NCI-H146 treated with DMSO at 0.1 percent for 48 hours (cell line): ENCODE measurements around the gene CARNS1.

ENCODE experiments used
- DNase-seq: peaks from one replicate; lab custom pipeline; 2025; ENCODE audit not compliant: unreplicated experiment; lab: John Stamatoyannopoulos, UW

Gene CARNS1

GRCh38 chr11:67408437-67409200, 6.9 kb upstream of the CARNS1 start:
- DNase-seq: no peak

- no peak for DNase-seq
Measured at GRCh38 chr11:67409261-67409666, 6.2 kb upstream of the CARNS1 start.

GRCh38 chr11:67409781-67410368, 5.6 kb upstream of the CARNS1 start:
- DNase-seq: peak; percentile 71

DNA sequence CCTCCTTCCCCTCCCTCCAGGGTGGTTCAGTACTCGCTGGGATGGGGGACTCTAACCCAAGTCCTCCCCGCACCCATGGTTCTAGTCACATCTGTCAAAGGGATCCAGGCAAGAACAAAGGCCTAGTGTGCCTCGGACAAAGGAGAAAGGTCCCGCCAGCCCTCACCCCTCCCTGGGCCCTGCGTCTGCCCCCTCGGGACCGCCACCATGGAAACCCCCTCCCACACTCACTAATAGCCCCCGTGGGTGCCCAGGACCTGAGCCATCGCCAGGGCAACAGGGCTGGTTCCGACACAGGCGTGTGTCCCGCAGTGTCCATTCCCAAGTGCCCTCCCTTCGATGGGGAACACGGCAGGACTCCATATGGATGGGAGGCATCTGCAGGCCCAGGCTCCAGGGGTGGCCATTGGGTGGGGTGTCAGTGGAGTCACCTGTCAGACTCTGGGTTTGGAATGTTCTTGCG, 5.1 kb upstream of the CARNS1 start:
- no peak for DNase-seq

DNA sequence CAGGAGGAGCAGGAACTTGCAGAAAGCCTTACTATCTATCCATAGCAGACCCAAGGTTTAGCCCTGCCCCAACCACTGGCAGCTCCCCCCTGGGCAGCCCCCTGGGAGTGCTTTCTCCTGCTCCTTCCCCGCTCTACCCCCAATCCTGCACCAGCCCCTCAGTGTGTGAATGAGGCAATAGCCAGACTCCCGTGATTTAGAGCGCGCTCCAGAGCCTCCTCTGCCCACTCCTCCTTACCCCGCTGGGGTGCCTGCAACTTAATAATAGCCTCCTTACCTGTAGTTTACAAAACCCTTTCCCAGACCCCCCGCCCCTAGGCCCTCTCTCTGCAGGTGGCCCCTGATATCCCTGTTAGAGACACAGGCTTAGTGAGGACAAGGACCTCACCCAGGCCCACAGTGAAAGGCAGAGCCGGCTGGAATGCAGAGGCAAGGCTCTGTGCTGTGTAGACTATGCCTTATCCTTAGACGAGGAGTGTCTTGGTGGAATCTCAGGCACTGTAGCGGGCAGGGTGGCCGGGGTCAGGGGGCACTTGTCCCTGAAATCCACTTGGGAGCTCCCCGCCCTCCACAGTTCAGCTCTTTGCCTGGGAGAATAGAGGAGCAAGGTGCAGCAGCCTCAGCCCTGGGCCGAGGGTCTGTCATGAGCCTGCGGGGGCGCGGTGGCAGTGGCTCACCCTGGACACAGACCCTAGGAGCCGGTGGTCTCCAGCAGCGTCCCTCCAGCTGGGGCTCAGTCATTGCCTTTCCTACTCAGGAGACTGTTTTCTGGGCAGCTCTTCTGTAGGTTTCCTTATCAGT, 4.3 kb upstream of the CARNS1 start:
- no peak for DNase-seq

- DNase-seq: no peak
Measured at GRCh38 chr11:67411785-67412152, 3.7 kb upstream of the CARNS1 start.

DNA sequence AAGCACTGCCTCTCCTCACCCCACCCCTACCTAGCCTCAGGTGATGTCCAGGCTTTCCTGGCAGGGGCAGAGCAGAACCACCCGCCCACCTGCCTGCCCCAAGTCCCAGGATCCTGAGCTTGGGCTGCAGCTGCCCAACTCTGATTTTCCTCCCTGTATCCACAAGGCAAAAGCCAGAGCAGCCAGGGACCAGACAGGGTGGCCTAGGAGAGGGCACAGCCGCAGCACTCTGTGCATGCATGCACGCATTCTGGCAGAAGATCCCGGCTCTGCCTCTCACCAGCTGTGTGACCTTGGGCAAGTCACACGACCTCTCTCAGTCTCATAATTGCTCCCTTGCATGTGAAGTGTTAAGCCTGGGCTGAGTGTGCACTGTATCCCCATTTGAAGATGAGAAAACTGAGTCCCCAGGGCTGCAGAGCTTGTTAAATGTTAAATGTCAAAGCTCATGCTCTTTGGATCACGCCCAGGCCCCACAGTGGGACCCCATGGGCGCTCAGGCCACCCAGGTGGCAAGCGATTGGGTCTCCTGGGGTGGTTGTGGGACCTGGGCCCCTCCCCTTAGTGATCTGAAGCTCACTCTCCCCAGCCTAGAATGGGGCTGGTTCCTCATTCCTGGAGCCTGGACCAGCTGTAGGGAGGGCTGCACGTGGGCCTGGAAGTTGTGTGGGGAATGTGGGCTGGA, 2.8 kb upstream of the CARNS1 start:
- no peak for DNase-seq

GRCh38 chr11:67413266-67413849, 2.1 kb upstream of the CARNS1 start:
- DNase-seq: no peak

DNA sequence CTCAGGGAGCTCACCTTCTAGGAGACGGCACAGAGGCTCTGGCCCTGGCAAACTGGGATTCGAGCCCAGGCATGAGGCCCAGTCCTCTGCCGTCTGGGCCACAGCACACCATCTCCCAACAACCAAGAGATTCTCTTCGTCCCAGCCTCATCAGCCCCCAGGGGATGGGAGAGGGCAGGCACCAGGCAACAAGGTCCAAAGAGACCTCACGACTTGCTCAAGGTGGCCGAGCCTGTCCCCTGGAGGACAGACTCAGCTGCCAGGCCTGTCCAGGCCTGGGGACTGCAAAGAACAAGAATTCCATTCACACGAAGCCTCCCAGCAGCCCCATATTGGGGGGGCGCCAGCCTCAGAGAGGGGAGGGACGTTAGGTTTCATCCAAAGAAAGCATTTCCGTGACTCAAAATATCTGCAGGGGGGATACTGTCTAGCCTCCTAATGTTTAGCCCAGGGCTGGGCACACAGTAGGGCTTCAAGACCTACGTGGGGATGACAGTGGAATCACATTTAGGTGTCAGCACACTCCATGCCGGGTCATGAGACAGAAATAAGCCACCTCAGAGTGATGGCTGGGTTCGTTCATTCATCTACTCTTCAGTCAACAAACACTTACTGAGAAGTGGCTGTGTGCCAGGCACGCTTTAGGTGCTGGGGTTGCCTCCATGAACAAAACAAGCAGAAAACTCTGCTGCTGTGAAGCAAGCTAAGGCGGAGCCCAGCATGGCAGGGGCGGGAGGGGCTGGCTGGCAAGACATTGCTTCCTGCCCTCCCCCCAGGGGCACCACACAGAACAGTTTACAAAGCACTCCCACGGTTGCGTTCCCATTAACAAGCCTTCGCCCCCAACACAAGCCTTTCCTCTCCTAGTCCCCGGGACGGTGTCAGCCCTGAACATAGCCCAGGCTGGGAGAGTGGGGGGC, 1.2 kb downstream of the CARNS1 start:
- DNase-seq: no peak

DNA sequence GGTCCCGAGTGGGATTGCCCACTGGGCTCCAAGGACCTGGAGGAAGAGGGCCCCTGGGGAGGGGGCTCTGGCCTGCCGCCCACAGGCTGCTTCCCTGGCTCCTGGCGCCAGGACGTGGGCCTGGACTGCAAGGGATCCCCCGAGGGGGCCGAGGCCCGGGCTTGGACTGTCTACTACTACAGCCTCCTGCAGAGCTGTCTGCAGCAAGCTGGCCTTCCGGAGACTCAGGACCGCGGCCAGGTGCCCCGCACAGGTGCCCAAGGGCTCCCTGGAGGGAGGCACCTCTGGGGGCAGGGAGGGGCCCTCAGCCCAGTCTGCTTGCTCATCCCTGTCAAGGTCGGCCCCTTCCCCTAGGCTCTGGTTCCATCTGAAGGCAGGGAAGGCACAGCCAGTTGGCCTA, 1.9 kb downstream of the CARNS1 start:
- no peak for DNase-seq

DNA sequence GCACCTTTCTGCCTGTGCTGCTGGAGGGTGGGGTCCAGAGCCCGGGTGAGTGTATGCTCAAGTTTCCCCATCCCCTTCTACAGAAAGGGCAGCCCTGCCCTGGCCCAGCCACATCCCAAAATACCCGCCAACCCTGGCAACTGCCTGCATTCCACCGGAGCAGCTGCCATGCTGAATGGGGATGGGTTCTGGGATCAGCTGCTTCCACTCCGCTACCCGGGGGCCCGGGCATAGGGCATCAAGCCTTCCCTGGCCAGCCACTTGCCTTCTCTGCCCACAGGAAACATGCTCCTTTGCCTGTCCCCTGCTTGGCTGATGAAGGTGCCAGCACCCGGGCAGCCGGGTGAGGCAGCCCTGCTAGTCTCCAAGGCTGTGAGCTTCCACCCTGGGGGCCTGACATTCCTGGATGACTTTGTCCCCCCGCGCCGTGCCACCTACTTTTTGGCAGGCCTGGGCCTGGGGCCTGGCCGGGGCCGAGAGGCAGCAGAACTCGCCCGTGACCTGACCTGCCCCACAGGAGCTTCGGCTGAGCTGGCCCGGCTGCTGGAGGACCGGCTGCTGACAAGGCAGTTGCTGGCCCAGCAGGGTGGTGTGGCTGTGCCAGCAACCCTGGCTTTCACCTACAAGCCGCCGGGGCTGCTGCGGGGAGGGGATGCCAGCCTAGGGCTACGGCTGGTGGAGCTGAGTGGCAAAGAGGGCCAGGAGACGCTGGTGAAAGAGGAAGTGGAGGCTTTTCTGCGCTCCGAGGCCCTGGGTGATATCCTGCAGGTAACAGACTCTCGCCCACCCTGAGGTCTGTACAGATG, 3.2 kb downstream of the CARNS1 start:
- DNase-seq: no peak

DNA sequence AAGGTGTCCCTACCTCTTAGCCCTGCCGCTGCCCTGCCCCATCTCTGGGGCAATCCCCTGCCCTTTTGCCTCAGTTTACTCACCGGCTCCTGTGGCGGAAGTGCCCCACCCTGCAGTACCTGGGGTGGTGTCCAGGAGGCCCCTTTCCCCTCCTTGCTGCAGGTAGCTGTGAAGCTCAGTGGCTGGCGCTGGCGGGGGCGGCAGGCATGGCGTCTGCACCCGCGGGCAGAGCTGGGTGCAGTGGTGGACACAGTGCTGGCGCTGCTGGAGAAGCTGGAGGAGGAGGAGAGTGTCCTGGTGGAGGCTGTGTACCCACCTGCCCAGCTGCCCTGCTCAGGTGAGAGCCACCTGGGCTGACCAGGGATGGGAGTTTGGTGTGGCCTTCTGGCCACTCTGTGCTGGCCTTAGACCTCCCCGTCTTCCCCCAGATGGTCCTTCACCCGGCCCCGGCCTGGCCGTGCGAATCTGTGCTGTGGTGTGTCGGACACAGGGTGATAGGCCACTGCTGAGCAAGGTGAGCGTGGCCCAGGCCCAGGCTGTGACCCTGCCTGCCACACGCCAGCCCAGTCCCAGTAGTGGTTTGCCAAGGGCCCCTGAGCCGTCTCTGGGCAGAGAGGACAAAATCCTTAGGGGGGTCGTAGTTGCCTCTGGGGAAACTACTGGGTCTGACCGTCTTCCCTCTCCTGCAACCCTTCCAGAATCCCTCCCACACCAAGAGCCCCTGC, 4.0 kb downstream of the CARNS1 start:
- no peak for DNase-seq

GRCh38 chr11:67420147-67420645, 4.7 kb downstream of the CARNS1 start:
- DNase-seq: no peak

- peak; percentile 92 for DNase-seq
Measured at GRCh38 chr11:67420646-67421429, 5.4 kb downstream of the CARNS1 start.

DNA sequence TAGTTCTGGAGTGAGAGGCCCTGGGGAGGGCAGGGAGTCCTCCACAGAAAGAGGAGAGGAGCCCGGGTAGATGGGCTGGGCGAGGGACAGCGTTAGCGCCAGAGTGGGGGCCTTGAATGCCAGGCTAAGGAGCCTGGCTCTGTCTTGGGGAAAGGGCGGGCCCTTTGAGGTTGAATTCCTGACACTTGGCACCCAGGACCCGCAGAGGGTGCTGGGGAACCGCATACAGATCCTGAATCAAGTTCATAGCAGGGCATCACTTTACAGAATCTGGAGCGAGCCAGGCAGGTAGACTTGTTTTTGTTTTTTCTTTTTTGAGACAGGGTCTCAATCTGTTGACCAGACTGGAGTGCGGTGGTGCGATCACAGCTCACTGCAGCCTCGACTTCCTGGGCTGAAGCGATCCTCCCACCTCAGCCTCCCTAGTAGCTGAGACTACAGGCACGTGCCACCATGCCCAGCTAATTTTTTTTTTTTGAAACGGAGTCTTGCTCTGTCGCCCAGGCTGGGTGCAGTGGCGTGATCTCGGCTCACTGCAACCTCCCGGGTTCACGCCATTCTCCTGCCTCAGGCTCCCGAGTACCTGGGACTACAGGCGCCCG, 6.1 kb downstream of the CARNS1 start:
- no peak for DNase-seq

- DNase-seq: no peak
Measured at GRCh38 chr11:67422891-67423290, 7.4 kb downstream of the CARNS1 start.

DNA sequence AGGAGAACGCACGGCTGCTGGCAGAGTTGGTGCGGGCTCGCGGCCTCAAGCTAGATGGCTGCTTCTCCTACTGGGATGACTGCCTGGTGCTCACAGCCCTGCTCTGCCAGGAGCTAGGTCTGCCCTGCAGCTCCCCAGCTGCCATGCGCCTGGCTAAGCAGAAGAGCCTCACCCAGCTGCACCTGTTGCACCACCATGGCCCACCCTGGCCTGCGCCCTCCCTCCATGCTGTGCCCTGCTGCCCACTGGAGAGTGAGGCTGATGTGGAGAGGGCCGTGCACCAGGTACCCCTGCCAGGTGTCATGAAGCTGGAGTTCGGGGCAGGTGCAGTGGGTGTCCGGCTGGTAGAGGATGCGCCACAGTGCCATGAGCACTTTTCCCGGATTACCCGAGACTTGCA, 8.0 kb downstream of the CARNS1 start:
- no peak for DNase-seq
